Lower leg skin (tissue), 4 donors: ENCODE measurements around the gene ZNF385C. TPM values are rescaled to one million over a fixed set of nuclear protein-coding genes. Genes with fewer than 3 reads are reported as not detected.

Experiments
- DNase-seq, 2 donors: peaks; one replicate each; pipeline ENCODE4 v3.0.0-alpha.2; 2019; ENCODE audit warnings: low spot score in 2 of 2
- H3K4me3 ChIP-seq: fragments of 200-600 bp; sonication (generic); 2 replicates; pipeline ENCODE4 v1.5.1; 2017; ENCODE audit warnings: mild to moderate bottlenecking, low read depth; ENCODE audit not compliant: poor library complexity, severe bottlenecking
- CTCF ChIP-seq, 3 donors: fragments of 450-650 bp; IDR thresholded peaks; one replicate each; pipeline ENCODE4 v1.5.1; 2016; ENCODE audit warnings: antibody characterized with exemption in 3 of 3, mild to moderate bottlenecking in 3 of 3, moderate library complexity in 2 of 3
- POLR2A ChIP-seq, 2 donors: fragments of 450-650 bp; IDR thresholded peaks; one replicate each; pipeline ENCODE4 v1.6.1; 2016 to 2017; ENCODE audit warnings: antibody characterized with exemption in 2 of 2, mild to moderate bottlenecking in 1 of 2, moderate library complexity in 1 of 2
- WGBS, 2 donors: methylation state at CpG; one replicate each; pipeline ENCODE4 v1.1.5; 2018; 5-methylcytosine and 5-hydroxymethylcytosine counted together
- intact Hi-C: fragments of 100-400 bp; cut with DNase I; formaldehyde crosslinking; loops from one replicate; pipeline ENCODE4 v1.15.0; 2023; ENCODE audit warnings: low total_unique reads
- total RNA-seq, 4 donors: library from RNA; depleted of rRNA; stranded (reverse); fragments of >200 nt; gene quantifications; one replicate each; pipeline ENCODE4 v1.1.0, GENCODE V29; 2016

Gene ZNF385C
- total RNA-seq, 4 donors from 2014 or later = 0.29 to 1.3 TPM; not detected in 2

GRCh38 chr17:42120770-42121769 lies 22.8 kb upstream of the ZNF385C start, which contains the start of gene KAT2A:
TSS of gene KAT2A (minus strand) at chr17:42121367. CDS start at chr17:42121304, 63 bp downstream.
- DNase-seq = peak; percentile 73 to 95
- no peak for TF ChIP-seq CTCF (IDR thresholded peaks at IDR 0.05)
- TF ChIP-seq POLR2A (IDR thresholded peaks at IDR 0.05) = no peak
- peak within 1 kb of the TSS; percentile 62 for H3K4me3 ChIP-seq
- 15 to 19% methylated on average over 17 to 19 of the region's 57 CpGs for WGBS, 2 donors
- intact Hi-C loops = no loop called here

- intact Hi-C loops = no loop called here
- 41 to 47% methylated on average over 7 of the region's 7 CpGs for WGBS, 2 donors
- no peak for DNase-seq
Measured at GRCh38 chr17:42120161-42120769, 22.0 kb upstream of the ZNF385C start.

GRCh38 chr17:42119301-42119700 lies 21.0 kb upstream of the ZNF385C start:
- intact Hi-C loops = loop anchor here (5.0 to 10.0 kb wide), 2 partner anchors 52 to 154 kb away; partner anchors contain the start of gene CNP
- 86 to 90% methylated on average over 18 of the region's 18 CpGs for WGBS, 2 donors
- TF ChIP-seq POLR2A (IDR thresholded peaks at IDR 0.05) (no peak), CTCF (IDR thresholded peaks at IDR 0.05) (no peak)
- no peak overlapping the region for H3K4me3 ChIP-seq
- DNase-seq = no peak

More at GRCh38 chr17:42120161-42120769, 22.0 kb upstream of the ZNF385C start:
- TF ChIP-seq CTCF (IDR thresholded peaks at IDR 0.05) (no peak), POLR2A (IDR thresholded peaks at IDR 0.05) (no peak)
- no peak overlapping the region for H3K4me3 ChIP-seq

- intact Hi-C loops = loop anchor here (5.0 to 10.0 kb wide), 2 partner anchors 51 to 154 kb away; partner anchors contain the start of gene CNP
- WGBS, 2 donors = 48 to 52% methylated on average over 1 to 2 of the region's 2 CpGs
- TF ChIP-seq CTCF (IDR thresholded peaks at IDR 0.05) (no peak), POLR2A (IDR thresholded peaks at IDR 0.05) (no peak)
- no peak for DNase-seq
- H3K4me3 ChIP-seq = no peak overlapping the region
Measured at GRCh38 chr17:42118545-42118944, 20.3 kb upstream of the ZNF385C start.

- no peak for DNase-seq
- 88 to 93% methylated on average over 4 of the region's 4 CpGs for WGBS, 2 donors
- intact Hi-C loops = loop anchor here (5.0 to 10.0 kb wide), 2 partner anchors 51 to 153 kb away; partner anchors contain the start of gene CNP
- TF ChIP-seq CTCF (IDR thresholded peaks at IDR 0.05) = no peak
- TF ChIP-seq POLR2A (IDR thresholded peaks at IDR 0.05) = no peak
- H3K4me3 ChIP-seq = no peak overlapping the region
Measured at GRCh38 chr17:42118126-42118510, 19.8 kb upstream of the ZNF385C start.
